SK-N-SH (cell line): ENCODE results near the gene DCUN1D3. TPM values are rescaled to one million over a fixed set of nuclear protein-coding genes. Genes with fewer than 3 reads are reported as not detected.

Experiments
- CTCF ChIA-PET: fragments of 300-600, 350-600 bp; formaldehyde crosslinking; extraction: SDS; loops from one replicate; lab custom pipeline; 2021; lab: Yijun Ruan, JAX
- POLR2A ChIA-PET: fragments of 350-600 bp; sonication (Branson Sonifier 250); formaldehyde crosslinking; extraction: SDS; loops from one replicate; lab custom pipeline; 2020; ENCODE audit warnings: antibody characterized with exemption, inconsistent platforms; lab: Yijun Ruan, JAX
- DNase-seq: peaks from one replicate; pipeline ENCODE4 v3.0.0; 2012
- H2AFZ ChIP-seq: fragments of 200-600 bp; sonication (generic); 2 replicates; pipeline ENCODE4 v1.8.1; 2016; ENCODE audit warnings: antibody characterized with exemption, mild to moderate bottlenecking, low read depth
- H3F3A ChIP-seq: fragments of 200-600 bp; sonication (generic); replicated peaks from 2 replicates; pipeline ENCODE3; 2016; ENCODE audit warnings: antibody characterized with exemption, mild to moderate bottlenecking; ENCODE audit not compliant: insufficient read depth
- H3K27ac ChIP-seq, 2 experiments: fragments of 200-500 bp in 1 of 2; fragments of 200-600 bp in 1 of 2; sonication (Bioruptor generic) in 1 of 2; sonication (generic), shearing (Covaris generic) in 1 of 2; 2 replicates each; pipeline versions ENCODE4 v1.5.1 to v1.6.1; 2014 to 2016; ENCODE audit warnings: low read depth in 2 of 2, inconsistent platforms in 1 of 2, low read length in 1 of 2, mild to moderate bottlenecking in 1 of 2, mixed read lengths in 1 of 2
- H3K27me3 ChIP-seq: fragments of 200-600 bp; sonication (generic), shearing (Covaris generic); 2 replicates; pipeline ENCODE4 v1.6.1; 2016; ENCODE audit warnings: mixed run types; ENCODE audit not compliant: insufficient read depth
- H3K36me3 ChIP-seq, 2 experiments: fragments of 200-500 bp in 1 of 2; fragments of 200-600 bp in 1 of 2; sonication (Bioruptor generic) in 1 of 2; sonication (generic) in 1 of 2; replicated peaks in 1 of 2; 2 replicates each; pipeline versions ENCODE3 to v1.5.1; 2014 to 2016; ENCODE audit warnings: low read length in 1 of 2, mild to moderate bottlenecking in 1 of 2; ENCODE audit not compliant: insufficient read depth in 2 of 2, control insufficient read depth in 1 of 2
- H3K4me1 ChIP-seq, 2 experiments: fragments of 200-500 bp in 1 of 2; fragments of 200-600 bp in 1 of 2; sonication (Bioruptor generic) in 1 of 2; sonication (generic), shearing (Covaris generic) in 1 of 2; 2 replicates each; pipeline versions ENCODE4 v1.5.1 to v1.6.1; 2014 to 2016; ENCODE audit warnings: low read depth in 1 of 2, low read length in 1 of 2, mixed run types in 1 of 2; ENCODE audit not compliant: insufficient read depth in 2 of 2, control insufficient read depth in 1 of 2
- H3K4me2 ChIP-seq: fragments of 200-600 bp; sonication (generic), shearing (Covaris generic); 2 replicates; pipeline ENCODE4 v1.6.1; 2017; ENCODE audit warnings: mixed run types
- H3K4me3 ChIP-seq, 2 experiments: fragments of 200-500 bp in 1 of 2; fragments of 200-600 bp in 1 of 2; sonication (Bioruptor generic) in 1 of 2; sonication (generic), shearing (Covaris generic) in 1 of 2; 2 replicates each; pipeline versions ENCODE4 v1.5.1 to v1.8.1; 2014 to 2016; ENCODE audit warnings: low read depth in 2 of 2, inconsistent platforms in 1 of 2, low read length in 1 of 2, mild to moderate bottlenecking in 1 of 2, mixed read lengths in 1 of 2, moderate library complexity in 1 of 2
- H3K79me2 ChIP-seq: fragments of 200-600 bp; sonication (generic); 2 replicates; pipeline ENCODE4 v1.8.1; 2017; ENCODE audit warnings: mild to moderate bottlenecking; ENCODE audit not compliant: insufficient read depth
- H3K9ac ChIP-seq: fragments of 200-600 bp; sonication (generic); 2 replicates; pipeline ENCODE4 v1.6.1; 2017; ENCODE audit warnings: mixed run types
- H3K9me2 ChIP-seq: fragments of 200-600 bp; sonication (generic); 2 replicates; pipeline ENCODE4 v1.6.1; 2017; ENCODE audit warnings: mixed run types
- H3K9me3 ChIP-seq: fragments of 200-600 bp; sonication (generic); 2 replicates; pipeline ENCODE4 v1.6.1; 2017; ENCODE audit warnings: mixed run types, mild to moderate bottlenecking, moderate library complexity
- H4K20me1 ChIP-seq: fragments of 200-600 bp; sonication (generic); 2 replicates; pipeline ENCODE4 v1.6.1; 2017; ENCODE audit warnings: mild to moderate bottlenecking, mixed run types; ENCODE audit not compliant: insufficient read depth
- CHD2 ChIP-seq: fragments of 150-350 bp; IDR thresholded peaks from 2 replicates; pipeline ENCODE4 v1.6.1; 2018; ENCODE audit warnings: low read length; ENCODE audit not compliant: partially characterized antibody
- ELF1 ChIP-seq: IDR thresholded peaks from 2 replicates; pipeline ENCODE4 v1.4.0; 2012
- EZH2phosphoT487 ChIP-seq: fragments of 200-600 bp; sonication (generic); IDR thresholded peaks from 2 replicates; pipeline ENCODE4 v1.6.1; 2017; ENCODE audit warnings: low read depth, mixed run types, mild to moderate bottlenecking, antibody characterized with exemption, moderate library complexity, borderline replicate concordance
- FOXM1 ChIP-seq: IDR thresholded peaks from 2 replicates; pipeline ENCODE4 v1.4.0; 2012; ENCODE audit warnings: low read depth, mild to moderate bottlenecking
- GABPA ChIP-seq: IDR thresholded peaks from 2 replicates; pipeline ENCODE4 v1.4.0; 2012; ENCODE audit warnings: low read depth, mild to moderate bottlenecking
- JUND ChIP-seq: IDR thresholded peaks from 2 replicates; pipeline ENCODE4 v1.4.0; 2012
- MEF2A ChIP-seq: IDR thresholded peaks from 2 replicates; pipeline ENCODE4 v1.4.0; 2012; ENCODE audit warnings: low read depth, borderline replicate concordance
- RXRA ChIP-seq: IDR thresholded peaks from 2 replicates; pipeline ENCODE4 v1.4.0; 2012; ENCODE audit warnings: low read depth, mild to moderate bottlenecking, borderline replicate concordance
- YY1 ChIP-seq: IDR thresholded peaks from 2 replicates; pipeline ENCODE4 v1.4.0; 2012; ENCODE audit warnings: low read depth, mild to moderate bottlenecking
- WGBS: methylation state at CpG from one replicate; pipeline ENCODE4 v1.1.6; 2017; ENCODE audit warnings: low lambda C conversion rate; 5-methylcytosine and 5-hydroxymethylcytosine counted together
- polyA plus RNA-seq, 3 experiments: library from polyadenylated mRNA; depleted of rRNA; stranded (reverse); fragments of >200 nt; gene quantifications; 2 replicates each; pipeline ENCODE4 v1.2.3, GENCODE V29; 2012
- TF ChIP-seq, protein P1 (sequence below): IDR thresholded peaks from 2 replicates; pipeline ENCODE4 v1.4.0; 2012; ENCODE audit warnings: low read depth, borderline replicate concordance
- TF ChIP-seq, protein P2 (sequence below): IDR thresholded peaks from 2 replicates; pipeline ENCODE4 v1.4.0; 2012; ENCODE audit warnings: low read depth

DCUN1D3 gene
- polyA plus RNA-seq, 1 of the 3 experiments (the other 2 are of a cell fraction): 4.7 TPM

DNA sequence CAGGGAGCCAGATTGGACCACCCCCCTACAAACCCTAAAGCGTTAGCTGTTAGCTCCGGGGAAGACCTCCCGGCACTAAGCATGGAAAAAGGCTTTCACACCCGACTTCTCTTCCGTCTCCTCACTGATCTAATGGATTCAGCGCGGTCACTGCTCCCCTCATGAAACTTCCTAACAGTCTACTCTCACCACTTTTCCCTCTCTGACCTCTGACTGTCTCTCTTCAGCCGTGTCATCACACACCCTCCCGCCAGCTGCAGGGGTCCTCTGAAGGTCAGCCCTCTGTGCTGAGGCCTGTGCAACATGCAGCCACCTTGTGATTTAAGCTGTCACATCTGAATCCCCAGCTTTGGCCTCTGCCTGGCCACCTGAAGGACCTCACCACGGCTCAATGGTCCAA, 16.1 kb upstream of the DCUN1D3 start:
- POLR2A ChIA-PET: no interaction called here

DNA sequence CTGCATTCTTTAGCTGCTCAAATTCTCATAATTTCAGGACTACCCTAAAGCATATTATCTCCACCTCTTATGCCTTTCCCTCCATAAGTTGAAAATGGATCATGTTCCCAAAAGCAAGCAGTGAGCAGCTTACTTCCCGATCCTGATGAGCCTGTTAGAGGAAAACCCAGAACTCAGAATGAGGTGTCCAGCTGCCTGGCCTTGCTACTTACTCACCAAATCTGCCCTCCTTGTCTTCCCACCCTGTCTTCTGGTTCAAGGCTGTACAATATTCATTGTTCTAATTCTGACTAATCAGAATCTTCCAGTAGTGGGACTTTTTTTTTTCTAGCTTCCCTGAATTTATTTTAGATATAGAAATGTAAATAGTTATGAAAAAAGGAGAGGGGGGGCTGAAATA, 11.2 kb upstream of the DCUN1D3 start:
- peaks cover 6% of the 10 kb centered on the region; the same call in 1 of the 2 replicates for H3K79me2 ChIP-seq
- peaks cover 0 to 18% of the 10 kb centered on the region in 2 experiments; a peak in 3 of 4 replicates for H3K4me1 ChIP-seq
- H3K4me2 ChIP-seq: peak overlapping the region; percentile 49
- ChIA-PET POLR2A (no interaction called here), CTCF (interaction anchor here (0.9 kb wide), 1 partner anchor 142 kb away, joined by 3 read pairs; no protein-coding TSS in a partner anchor)
- H3K27me3 ChIP-seq: no peaks in the 10 kb centered on the region
- H3K9me3 ChIP-seq: no peaks in the 10 kb centered on the region
- peaks cover 26% of the 10 kb centered on the region for H3F3A ChIP-seq
- peak overlapping the region in 1 of 2 experiments; percentile 86; a peak in 2 of 4 replicates for H3K27ac ChIP-seq
- no peak overlapping the region for H3K4me3 ChIP-seq
- no peak for TF ChIP-seq GABPA
- no peak for TF ChIP-seq FOXM1
- TF ChIP-seq ELF1: no peak
- no peak for TF ChIP-seq JUND
- no peaks in the 10 kb centered on the region for H4K20me1 ChIP-seq
- H3K36me3 ChIP-seq: no peaks in the 10 kb centered on the region
- H3K9me2 ChIP-seq: no peaks in the 10 kb centered on the region
- H3K9ac ChIP-seq: peak overlapping the region; percentile 39
- 38% methylated on average over 1 of the region's 1 CpG for whole genome bisulfite sequencing
- H2AFZ ChIP-seq: no peak overlapping the region; the same call in 1 of the 2 replicates
- DNase-seq: no peak

More for the DNA sequence above, 16.1 kb upstream of the DCUN1D3 start:
- Histone ChIP-seq H3F3A (peaks cover 9% of the 10 kb centered on the region), H3K27ac (no peak overlapping the region), H3K9me3 (no peaks in the 10 kb centered on the region), H3K79me2 (no peaks in the 10 kb centered on the region), H4K20me1 (no peaks in the 10 kb centered on the region), H3K4me2 (no peak overlapping the region), H2AFZ (no peak overlapping the region), H3K36me3 (no peaks in the 10 kb centered on the region), H3K9me2 (no peaks in the 10 kb centered on the region), H3K4me3 (no peak overlapping the region), H3K27me3 (no peaks in the 10 kb centered on the region), H3K9ac (no peak overlapping the region), H3K4me1 (peaks cover 0 to 6% of the 10 kb centered on the region in 2 experiments; a peak in 1 of 4 replicates)
- CTCF ChIA-PET: no interaction called here
- TF ChIP-seq, protein P1, sequence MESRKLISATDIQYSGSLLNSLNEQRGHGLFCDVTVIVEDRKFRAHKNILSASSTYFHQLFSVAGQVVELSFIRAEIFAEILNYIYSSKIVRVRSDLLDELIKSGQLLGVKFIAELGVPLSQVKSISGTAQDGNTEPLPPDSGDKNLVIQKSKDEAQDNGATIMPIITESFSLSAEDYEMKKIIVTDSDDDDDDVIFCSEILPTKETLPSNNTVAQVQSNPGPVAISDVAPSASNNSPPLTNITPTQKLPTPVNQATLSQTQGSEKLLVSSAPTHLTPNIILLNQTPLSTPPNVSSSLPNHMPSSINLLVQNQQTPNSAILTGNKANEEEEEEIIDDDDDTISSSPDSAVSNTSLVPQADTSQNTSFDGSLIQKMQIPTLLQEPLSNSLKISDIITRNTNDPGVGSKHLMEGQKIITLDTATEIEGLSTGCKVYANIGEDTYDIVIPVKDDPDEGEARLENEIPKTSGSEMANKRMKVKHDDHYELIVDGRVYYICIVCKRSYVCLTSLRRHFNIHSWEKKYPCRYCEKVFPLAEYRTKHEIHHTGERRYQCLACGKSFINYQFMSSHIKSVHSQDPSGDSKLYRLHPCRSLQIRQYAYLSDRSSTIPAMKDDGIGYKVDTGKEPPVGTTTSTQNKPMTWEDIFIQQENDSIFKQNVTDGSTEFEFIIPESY: no peak
- no peak for TF ChIP-seq RXRA
- TF ChIP-seq YY1: no peak
- no peak for TF ChIP-seq CHD2
- no peak for TF ChIP-seq MEF2A
- TF ChIP-seq, protein P2, sequence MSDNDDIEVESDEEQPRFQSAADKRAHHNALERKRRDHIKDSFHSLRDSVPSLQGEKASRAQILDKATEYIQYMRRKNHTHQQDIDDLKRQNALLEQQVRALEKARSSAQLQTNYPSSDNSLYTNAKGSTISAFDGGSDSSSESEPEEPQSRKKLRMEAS: no peak
- no peak for TF ChIP-seq EZH2phosphoT487
- 98% methylated on average over 10 of the region's 10 CpGs for WGBS
- DNase-seq: no peak
